Suppressor macrophage treated with lipopolysaccharide for 4 hours (primary cell): ENCODE measurements around the gene NFATC1.

Experiments used
- DNase-seq: peaks from one replicate; pipeline ENCODE4 v3.0.0-alpha.2; 2020

The NFATC1 gene

GRCh38 chr18:79445696-79446561 lies 50.2 kb downstream of the NFATC1 start:
- no peak for DNase-seq

- no peak for DNase-seq
Observed at GRCh38 chr18:79446931-79447330, 51.2 kb downstream of the NFATC1 start.

GRCh38 chr18:79447703-79448367 lies 52.1 kb downstream of the NFATC1 start:
- no peak for DNase-seq

DNA sequence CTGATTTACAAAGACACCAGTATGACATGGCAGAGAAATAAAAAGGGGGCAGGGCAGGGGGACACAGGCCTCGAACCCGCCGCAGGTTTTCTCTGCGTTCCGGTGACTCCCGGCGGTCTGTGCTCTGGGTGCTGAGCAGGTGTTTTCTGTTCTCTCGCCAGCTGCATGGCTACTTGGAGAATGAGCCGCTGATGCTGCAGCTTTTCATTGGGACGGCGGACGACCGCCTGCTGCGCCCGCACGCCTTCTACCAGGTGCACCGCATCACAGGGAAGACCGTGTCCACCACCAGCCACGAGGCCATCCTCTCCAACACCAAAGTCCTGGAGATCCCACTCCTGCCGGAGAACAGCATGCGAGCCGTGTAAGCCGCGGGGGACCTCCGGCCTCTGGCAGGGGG lies 52.9 kb downstream of the NFATC1 start:
- no peak for DNase-seq

- DNase-seq, result no peak
Observed at GRCh38 chr18:79449551-79450288, 54.0 kb downstream of the NFATC1 start.

- no peak for DNase-seq
Observed at GRCh38 chr18:79450289-79451080, 54.8 kb downstream of the NFATC1 start.

DNA sequence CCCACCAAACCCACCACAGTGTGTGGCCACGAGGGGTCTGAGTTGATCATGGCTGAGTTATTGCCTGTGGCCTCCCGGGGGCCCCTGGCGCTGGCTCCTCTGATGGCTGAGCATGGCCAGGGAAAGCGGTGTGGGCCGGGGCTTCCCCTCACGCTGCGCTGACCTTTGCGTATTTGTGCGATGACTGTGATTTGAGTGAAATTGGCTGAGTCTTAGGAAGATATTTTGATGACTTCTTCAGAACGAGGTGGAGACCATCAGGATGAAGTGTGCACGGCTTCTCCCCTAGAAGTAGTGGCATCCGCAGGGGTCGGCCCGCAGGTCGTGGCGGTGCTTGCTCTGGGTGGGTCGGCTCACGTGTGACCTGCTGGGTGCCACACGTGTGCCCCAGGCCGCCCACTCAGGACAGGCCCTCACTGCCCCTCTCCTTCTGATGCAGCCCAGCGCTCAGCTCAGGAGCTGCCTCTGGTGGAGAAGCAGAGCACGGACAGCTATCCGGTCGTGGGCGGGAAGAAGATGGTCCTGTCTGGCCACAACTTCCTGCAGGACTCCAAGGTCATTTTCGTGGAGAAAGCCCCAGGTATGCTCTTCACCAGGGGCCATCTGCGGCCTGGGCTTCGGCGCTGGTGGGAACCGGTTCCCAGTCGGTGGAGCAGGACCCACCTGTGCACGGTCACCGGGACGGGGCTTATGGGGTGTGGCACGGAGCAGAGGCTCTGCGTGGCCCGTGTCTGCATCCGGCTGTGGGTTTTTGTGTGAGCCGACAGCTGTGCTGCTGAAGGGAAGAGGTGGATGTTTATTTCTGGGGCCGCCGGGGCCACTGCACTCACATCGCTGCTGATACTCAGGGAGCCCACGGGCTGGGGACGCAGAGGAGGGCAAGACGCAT lies 55.8 kb downstream of the NFATC1 start:
- no peak for DNase-seq

GRCh38 chr18:79452190-79452990 lies 56.7 kb downstream of the NFATC1 start:
- DNase-seq, result no peak

GRCh38 chr18:79452991-79453645 lies 57.4 kb downstream of the NFATC1 start:
- no peak for DNase-seq

GRCh38 chr18:79453816-79454735 lies 58.3 kb downstream of the NFATC1 start:
- DNase-seq, result no peak

- no peak for DNase-seq
Observed at GRCh38 chr18:79455261-79455660, 59.5 kb downstream of the NFATC1 start.

DNA sequence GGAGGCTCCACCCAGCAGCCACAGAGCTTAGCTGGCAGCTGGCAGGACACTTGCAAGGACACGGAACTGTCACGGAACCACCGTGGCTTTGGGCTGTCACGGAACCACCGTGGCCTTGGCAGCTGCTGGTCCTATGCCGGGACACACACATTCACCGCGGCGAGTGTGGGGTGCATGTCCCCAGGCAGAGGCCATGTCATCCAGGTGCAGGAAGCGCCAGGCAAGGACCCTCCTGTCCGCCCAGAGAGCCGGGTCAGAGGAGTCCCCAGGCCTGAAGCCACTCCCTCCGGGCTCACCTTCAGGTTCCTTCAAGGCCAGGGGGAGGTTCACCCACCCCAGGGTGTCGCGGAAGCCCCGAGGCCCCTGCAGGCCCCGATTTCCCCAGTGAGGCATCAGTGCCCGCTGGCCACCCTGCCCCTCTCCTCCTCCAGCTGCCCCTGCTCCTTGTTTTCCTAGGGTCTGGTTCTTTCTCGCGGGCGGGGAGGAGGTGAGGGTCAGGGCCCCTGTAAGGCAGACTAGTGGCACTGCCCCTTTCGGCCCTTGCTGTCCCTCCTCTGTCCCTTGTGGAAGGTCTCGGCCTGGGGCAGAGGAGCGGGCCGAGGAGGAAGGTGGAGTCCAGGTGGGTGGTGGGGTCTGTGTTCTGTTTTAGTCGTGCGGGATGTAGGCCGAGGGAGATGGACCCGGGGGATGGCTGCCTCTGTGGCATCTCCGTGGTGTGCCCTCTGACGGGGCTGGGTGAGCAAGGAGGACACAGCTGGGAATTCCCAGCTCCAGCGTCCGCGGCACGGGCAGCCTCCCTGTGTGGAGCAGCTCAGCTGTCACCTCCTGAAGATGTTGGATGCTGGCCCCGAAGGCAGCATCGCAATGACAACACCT lies 60.6 kb downstream of the NFATC1 start:
- DNase-seq, result no peak

DNA sequence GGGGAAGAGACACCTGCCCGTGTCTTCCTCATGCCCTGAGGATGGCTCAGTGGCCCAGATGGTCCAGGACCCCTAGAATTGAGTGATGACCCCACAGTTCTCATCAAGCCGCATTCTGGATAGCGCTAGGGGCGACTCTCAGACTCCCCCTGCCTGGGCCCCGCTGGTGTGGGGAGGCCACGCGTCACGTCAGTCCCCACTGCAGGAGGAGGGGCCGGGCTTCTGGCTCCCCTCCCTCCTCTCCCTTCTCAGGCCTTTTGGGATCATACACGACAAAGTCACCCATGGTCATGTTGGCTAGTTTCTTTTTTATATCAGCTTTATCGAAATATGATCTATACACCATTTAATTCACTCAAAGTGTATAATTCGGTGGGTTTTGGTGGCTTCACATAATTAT lies 61.5 kb downstream of the NFATC1 start:
- no peak for DNase-seq

DNA sequence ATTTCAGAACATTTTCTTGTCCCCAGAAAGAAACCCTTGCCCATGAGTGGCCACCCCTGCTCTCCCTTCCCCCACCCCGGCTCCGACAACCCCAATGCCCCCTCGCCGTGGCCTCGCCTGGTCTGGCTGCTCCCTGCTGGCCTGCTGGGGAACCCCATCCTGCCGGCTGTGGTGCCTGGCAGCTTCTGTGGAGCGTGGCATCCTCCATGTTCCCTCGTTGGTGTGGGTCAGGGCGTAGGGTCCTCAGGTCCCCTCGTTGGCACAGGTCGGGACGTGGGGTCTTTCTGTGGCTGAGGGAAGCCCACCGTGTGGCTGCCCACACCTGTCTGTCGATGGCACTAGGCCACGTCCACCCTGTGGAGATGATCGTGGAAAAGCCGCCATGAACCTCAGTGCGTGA lies 61.9 kb downstream of the NFATC1 start:
- DNase-seq, result no peak

GRCh38 chr18:79458131-79458838 lies 62.6 kb downstream of the NFATC1 start:
- no peak for DNase-seq

DNA sequence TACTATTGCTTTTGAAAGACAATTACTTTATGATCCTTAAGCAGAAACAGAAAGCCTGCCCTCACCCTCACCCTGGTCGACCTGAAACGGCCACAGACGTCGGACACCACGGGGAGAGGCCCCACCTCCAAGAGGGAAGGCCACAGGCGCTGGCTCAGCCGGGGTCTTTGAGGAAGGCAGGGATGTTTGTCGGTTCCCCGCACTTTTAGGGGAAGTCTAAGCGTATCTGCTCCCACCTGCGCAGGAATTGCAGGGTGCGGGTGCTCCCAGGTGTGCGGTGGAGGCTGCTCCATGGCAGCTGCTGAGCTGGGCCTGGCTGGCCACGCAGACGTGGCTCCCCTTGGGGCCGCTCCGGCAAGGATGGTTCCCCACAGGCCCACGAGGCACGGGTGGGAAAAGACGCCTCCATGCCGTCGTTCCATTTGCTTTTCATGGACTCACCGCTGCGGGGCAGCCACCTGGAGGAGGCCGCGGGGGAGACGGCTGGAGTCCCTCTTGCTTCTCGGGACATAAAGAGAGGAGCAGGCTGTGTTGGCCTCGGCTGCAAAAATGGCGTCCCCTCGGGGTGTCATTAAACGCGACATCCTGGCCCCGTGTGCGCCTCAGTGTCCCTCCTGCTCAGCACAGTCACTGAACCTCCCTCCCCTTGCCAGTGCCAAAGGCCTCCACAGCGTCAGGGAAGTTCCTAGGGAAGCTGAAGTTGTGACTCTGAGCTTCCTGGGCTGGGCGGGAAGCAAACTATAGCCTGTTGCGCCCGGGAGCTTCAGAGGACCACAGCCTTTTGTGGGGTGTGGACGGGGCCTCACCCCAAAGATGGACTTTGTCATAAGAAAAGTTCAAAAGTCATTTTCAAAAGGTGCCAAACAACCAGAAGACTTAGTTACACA lies 63.4 kb downstream of the NFATC1 start:
- DNase-seq, result no peak
